Mucosa of descending colon (tissue), 3 donors: Measurements from ENCODE around the gene TFR2. TPM values are rescaled to one million over a fixed set of nuclear protein-coding genes. Genes with fewer than 3 reads are reported as not detected.

ENCODE experiments used
- ATAC-seq: fragments of 200-7000 bp; cut with Tn5 transposase; one replicate; pipeline ENCODE4 v1.9.1; 2020; ENCODE audit warnings: mild to moderate bottlenecking, moderate library complexity
- DNase-seq, 3 donors: peaks; one replicate each; pipeline ENCODE4 v3.0.0-alpha.2; 2020
- H3K36me3 ChIP-seq: fragments of 200-600 bp; one replicate; pipeline ENCODE4 v1.8.0; 2021; ENCODE audit warnings: low read depth, mild to moderate bottlenecking
- H3K4me1 ChIP-seq: fragments of 200-600 bp; one replicate; pipeline ENCODE4 v1.8.0; 2021; ENCODE audit warnings: low read depth, mild to moderate bottlenecking
- H3K4me3 ChIP-seq: fragments of 200-600 bp; one replicate; pipeline ENCODE4 v1.8.0; 2021; ENCODE audit warnings: mild to moderate bottlenecking
- H3K9me3 ChIP-seq: fragments of 200-600 bp; one replicate; pipeline ENCODE4 v1.8.0; 2021; ENCODE audit warnings: mild to moderate bottlenecking
- intact Hi-C, 2 donors: fragments of 100-400 bp; cut with DNase I in 1 of 2; cut with micrococcal nuclease in 1 of 2; formaldehyde crosslinking; loops; one replicate each; pipeline versions ENCODE4 v1.11.0 to v1.11.1; 2022; cut with DNase I, micrococcal nuclease
- total RNA-seq, 3 donors: library from RNA; stranded (reverse); fragmentation: NEBNext Ultra II Directional in 2 of 3; extraction: Animal tissue kit (Norgen Biotek cat#: 25700) in 2 of 3; gene quantifications; one replicate each; pipeline versions ENCODE4 v1.2.1 to v1.2.4, GENCODE V29; 2021 to 2023
- TF ChIP-seq, protein P1 (sequence below): fragments of 200-600 bp; IDR thresholded peaks from one replicate; pipeline ENCODE4 v1.8.0; 2022; ENCODE audit warnings: antibody characterized with exemption, mild to moderate bottlenecking
- donor health status: DM: no; HTN: no; CAD: no; lungs with moderate emphysema.
- donor health status: DM: no; HTN: no; CAD: no.
- donor health status: DM: no; HTN: yes; CAD: no.

TFR2 gene
- total RNA-seq, 3 donors from 2014 or later = 0.57 to 1.2 (median 1.1) TPM

- Histone ChIP-seq H3K4me1 (peaks cover 19% of the 10 kb centered on the region), H3K4me3 (no peak overlapping the region), H3K36me3 (no peaks in the 10 kb centered on the region), H3K9me3 (no peaks in the 10 kb centered on the region)
- intact Hi-C loops = no loop called here
- DNase-seq (no peak), ATAC-seq (no peak)
- TF ChIP-seq, protein P1, sequence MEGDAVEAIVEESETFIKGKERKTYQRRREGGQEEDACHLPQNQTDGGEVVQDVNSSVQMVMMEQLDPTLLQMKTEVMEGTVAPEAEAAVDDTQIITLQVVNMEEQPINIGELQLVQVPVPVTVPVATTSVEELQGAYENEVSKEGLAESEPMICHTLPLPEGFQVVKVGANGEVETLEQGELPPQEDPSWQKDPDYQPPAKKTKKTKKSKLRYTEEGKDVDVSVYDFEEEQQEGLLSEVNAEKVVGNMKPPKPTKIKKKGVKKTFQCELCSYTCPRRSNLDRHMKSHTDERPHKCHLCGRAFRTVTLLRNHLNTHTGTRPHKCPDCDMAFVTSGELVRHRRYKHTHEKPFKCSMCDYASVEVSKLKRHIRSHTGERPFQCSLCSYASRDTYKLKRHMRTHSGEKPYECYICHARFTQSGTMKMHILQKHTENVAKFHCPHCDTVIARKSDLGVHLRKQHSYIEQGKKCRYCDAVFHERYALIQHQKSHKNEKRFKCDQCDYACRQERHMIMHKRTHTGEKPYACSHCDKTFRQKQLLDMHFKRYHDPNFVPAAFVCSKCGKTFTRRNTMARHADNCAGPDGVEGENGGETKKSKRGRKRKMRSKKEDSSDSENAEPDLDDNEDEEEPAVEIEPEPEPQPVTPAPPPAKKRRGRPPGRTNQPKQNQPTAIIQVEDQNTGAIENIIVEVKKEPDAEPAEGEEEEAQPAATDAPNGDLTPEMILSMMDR = no peak
Measured at GRCh38 chr7:100607111-100607510, 34.2 kb downstream of the TFR2 start.

DNA sequence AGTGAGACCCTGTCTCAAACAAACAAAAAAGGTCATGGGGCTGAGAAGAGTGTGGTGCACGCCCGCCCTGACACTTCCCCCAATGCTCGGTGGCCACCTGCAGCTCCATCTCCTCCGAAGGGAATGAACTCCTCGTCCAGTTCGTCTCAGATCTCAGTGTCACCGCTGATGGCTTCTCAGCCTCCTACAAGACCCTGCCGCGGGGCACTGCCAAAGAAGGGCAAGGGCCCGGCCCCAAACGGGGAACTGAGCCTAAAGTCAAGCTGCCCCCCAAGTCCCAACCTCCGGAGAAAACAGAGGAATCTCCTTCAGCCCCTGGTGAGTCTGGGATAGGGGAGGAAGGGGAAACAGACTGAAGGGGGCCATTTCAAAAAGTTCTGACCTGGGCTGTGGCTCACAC lies 35.0 kb downstream of the TFR2 start:
- no peaks in the 10 kb centered on the region for H3K36me3 ChIP-seq
- intact Hi-C loops = no loop called here

DNA sequence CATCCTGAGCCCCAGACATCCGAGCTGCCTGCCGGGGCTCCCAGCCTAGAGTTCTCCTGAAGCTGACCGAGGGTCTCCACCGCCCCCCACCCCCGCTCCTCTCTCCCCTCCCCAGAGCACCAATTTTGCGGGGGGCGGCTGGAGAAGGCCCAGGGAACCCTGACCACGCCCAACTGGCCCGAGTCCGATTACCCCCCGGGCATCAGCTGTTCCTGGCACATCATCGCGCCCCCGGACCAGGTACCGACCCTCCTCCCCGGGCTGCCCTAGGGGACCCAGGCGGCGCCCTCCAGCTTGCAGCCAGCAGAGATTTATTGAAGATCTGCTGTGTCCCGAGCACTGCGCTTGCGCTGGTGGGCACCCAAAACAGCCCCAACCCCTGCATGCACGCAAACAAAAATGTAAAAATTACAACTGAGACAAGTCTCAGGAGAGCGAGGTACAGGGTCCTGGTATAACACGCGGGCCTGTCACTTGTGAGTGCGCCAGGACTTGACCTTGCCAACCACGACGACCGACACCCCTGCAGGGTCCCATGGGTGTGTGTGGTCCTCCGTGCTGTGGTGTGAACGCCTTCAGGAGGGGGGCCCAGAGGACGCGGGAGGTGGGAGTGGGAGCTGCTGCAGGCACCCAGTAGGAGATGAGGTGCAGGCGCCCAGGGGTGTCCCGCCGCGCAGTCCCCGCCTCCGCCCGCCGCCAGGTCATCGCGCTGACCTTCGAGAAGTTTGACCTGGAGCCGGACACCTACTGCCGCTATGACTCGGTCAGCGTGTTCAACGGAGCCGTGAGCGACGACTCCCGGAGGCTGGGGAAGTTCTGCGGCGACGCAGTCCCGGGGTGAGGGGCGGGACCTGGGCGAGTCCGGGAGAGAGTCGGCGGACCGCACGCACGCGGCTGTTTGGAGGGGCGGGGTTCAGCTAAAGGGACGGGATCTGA lies 36.1 kb downstream of the TFR2 start:
- peak; percentile 58 to 80 (median 79) for DNase-seq
- TF ChIP-seq, protein P1 = no peak
- Histone ChIP-seq H3K36me3 (no peaks in the 10 kb centered on the region), H3K9me3 (no peaks in the 10 kb centered on the region), H3K4me3 (peak overlapping the region; percentile 32), H3K4me1 (peaks cover 19% of the 10 kb centered on the region)
- peak; percentile 39 for ATAC-seq
- intact Hi-C loops = no loop called here

More for the DNA sequence above, 35.0 kb downstream of the TFR2 start:
- H3K4me3 ChIP-seq = no peak overlapping the region
- DNase-seq = no peak
- TF ChIP-seq, protein P1 = no peak
- no peaks in the 10 kb centered on the region for H3K9me3 ChIP-seq
- ATAC-seq = no peak
- H3K4me1 ChIP-seq = peaks cover 19% of the 10 kb centered on the region

DNA sequence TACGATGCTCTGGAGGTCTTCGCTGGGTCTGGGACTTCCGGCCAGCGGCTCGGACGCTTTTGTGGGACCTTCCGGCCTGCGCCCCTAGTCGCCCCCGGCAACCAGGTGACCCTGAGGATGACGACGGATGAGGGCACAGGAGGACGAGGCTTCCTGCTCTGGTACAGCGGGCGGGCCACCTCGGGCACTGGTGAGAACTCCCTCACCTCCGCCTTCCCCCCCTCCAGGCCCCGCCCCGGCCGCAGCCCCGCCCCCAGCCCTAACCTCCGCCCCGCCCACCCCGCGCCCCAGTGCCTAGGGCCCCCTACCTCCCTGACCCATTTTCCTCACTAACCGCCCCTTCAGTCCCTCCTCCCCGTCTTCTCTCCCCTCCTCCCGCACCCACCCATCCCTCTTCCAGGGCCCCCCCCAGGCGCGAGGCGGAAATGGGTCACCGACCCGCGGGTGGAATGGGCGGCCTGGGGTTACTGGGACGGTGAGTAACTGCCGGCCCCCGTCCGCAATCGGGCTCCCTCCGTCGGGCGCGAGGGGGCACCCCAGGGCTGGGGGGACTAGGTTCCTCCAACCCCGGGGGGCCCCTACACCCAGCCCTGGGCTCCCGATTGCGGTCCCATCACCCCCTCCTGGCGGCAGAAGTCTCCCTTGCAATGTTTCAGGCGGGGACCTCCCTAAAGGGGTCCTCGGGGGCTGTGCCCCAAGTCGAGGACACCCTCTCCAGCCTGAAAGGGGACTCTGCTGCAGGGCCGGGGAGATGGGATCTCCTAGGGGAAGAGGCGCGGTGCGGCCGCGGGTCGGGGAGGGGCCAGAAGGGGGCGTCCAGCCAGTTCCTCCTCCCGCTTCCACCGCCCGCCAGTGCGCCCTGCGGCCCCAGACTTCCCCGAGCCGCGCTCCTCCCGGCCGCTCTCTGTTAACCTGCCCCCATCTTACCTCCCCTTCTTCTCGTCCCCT lies 37.0 kb downstream of the TFR2 start:
- intact Hi-C loops = no loop called here

GRCh38 chr7:100603726-100604027 lies 37.7 kb downstream of the TFR2 start:
- no peaks in the 10 kb centered on the region for H3K9me3 ChIP-seq
- no peak for ATAC-seq
- TF ChIP-seq, protein P1 = no peak
- DNase-seq = no peak
- H3K4me3 ChIP-seq = peak overlapping the region; percentile 32
- intact Hi-C loops = no loop called here
- H3K36me3 ChIP-seq = no peaks in the 10 kb centered on the region
- peaks cover 19% of the 10 kb centered on the region for H3K4me1 ChIP-seq

More for the DNA sequence above, 37.0 kb downstream of the TFR2 start:
- H3K9me3 ChIP-seq = no peaks in the 10 kb centered on the region
- H3K36me3 ChIP-seq = no peaks in the 10 kb centered on the region
- ATAC-seq = peak; percentile 81
- peak; percentile 75 to 92 (median 84) for DNase-seq
- TF ChIP-seq, protein P1 = peak; percentile 30
- H3K4me1 ChIP-seq = peaks cover 19% of the 10 kb centered on the region
- H3K4me3 ChIP-seq = peak overlapping the region; percentile 32
